ENCODE measurements around the gene LRMDA. TPM values are rescaled to one million over a fixed set of nuclear protein-coding genes. Genes with fewer than 3 reads are reported as not detected.

LRMDA gene
- total and polyA plus RNA-seq, 2 of the 8 experiments (the other 6 are each of a cell fraction or from before 2014, with no cell fraction given) = 0.86 to 2.8 TPM

GRCh38 chr10:76177936-76178335, 746.5 kb downstream of the LRMDA start:
- Histone ChIP-seq H3K4me1 (replicated peaks in 1 of 4; ENCODE audit: control insufficient read depth in 3 of 4, insufficient read depth in 4 of 4, low read length in 3 of 4) (peaks cover 0 to 5% (median 4%) of the 10 kb centered on the region in 4 experiments; a peak in 4 of 7 replicates), H4K5ac (ENCODE audit: insufficient read length, low read depth, low read length) (no peak overlapping the region), H3K4me2 (ENCODE audit: insufficient read depth in 1 of 2, low read depth in 2 of 2, low read length in 2 of 2) (no peak overlapping the region), H2BK5ac (ENCODE audit: low read depth, low read length) (no peak overlapping the region), H2BK120ac (replicated peaks; ENCODE audit: low read depth, low read length) (no peak overlapping the region), H3K56ac (replicated peaks; ENCODE audit: insufficient read length, low read depth, low read length) (no peak overlapping the region), H3K9ac (replicated peaks in 1 of 4; ENCODE audit: extremely low read depth in 1 of 4, low read depth in 3 of 4, low read length in 3 of 4) (no peak overlapping the region), H3K18ac (ENCODE audit: extremely low read depth, low read length) (0 out of 2 replicates have a peak overlapping the region, but pooled peaks have one; percentile 28), H4K8ac (ENCODE audit: extremely low read depth, insufficient read depth, low read length) (no peak overlapping the region), H3K79me1 (ENCODE audit: low read depth, low read length) (no peaks in the 10 kb centered on the region), H3K27me3 (replicated peaks in 1 of 4; ENCODE audit: control insufficient read depth in 3 of 4, extremely low read depth in 1 of 4, insufficient read depth in 3 of 4, low read length in 3 of 4) (no peaks in the 10 kb centered on the region), H4K91ac (replicated peaks; ENCODE audit: insufficient read length, low read length) (no peak overlapping the region), H3K4ac (replicated peaks; ENCODE audit: insufficient read length, low read depth, low read length) (no peak overlapping the region), H3K79me2 (ENCODE audit: control insufficient read depth in 1 of 2, insufficient read depth in 2 of 2, low read length in 2 of 2) (no peaks in the 10 kb centered on the region), H2BK20ac (ENCODE audit: low read length) (no peak overlapping the region), H3K23me2 (ENCODE audit: low read depth, low read length) (no peaks in the 10 kb centered on the region), H2BK12ac (ENCODE audit: low read depth, low read length) (0 out of 2 replicates have a peak overlapping the region, but pooled peaks have one; percentile 12), H3K9me3 (ENCODE audit: insufficient read depth in 2 of 2, low read depth in 1 of 2, low read length in 1 of 2) (no peaks in the 10 kb centered on the region), H3K36me3 (ENCODE audit: control insufficient read depth in 2 of 4, insufficient read depth in 4 of 4, low read length in 3 of 4) (no peaks in the 10 kb centered on the region), H2AFZ (ENCODE audit: low read length) (no peak overlapping the region), H3K27ac (ENCODE audit: low read depth, low read length) (no peak overlapping the region), H3K23ac (ENCODE audit: insufficient read length) (no peak overlapping the region), H4K20me1 (replicated peaks in 1 of 2; ENCODE audit: control insufficient read depth in 1 of 2, insufficient read depth in 2 of 2, low read length in 2 of 2) (no peaks in the 10 kb centered on the region), H3K14ac (ENCODE audit: insufficient read length) (no peak overlapping the region), H2AK5ac (ENCODE audit: low read depth, low read length) (no peak overlapping the region), H2BK15ac (ENCODE audit: low read length) (no peak overlapping the region), H3K4me3 (ENCODE audit: extremely low read depth in 1 of 4, insufficient read depth in 2 of 4, low read depth in 3 of 4, low read length in 4 of 4) (no peak overlapping the region)
- DNase-seq (ENCODE audit: low read depth in 1 of 2, low spot score in 2 of 2) = no peak
- WGBS, 2 experiments (ENCODE audit: extremely low coverage in 1 of 2, insufficient coverage in 1 of 2, insufficient read length in 1 of 2, insufficient replicate concordance in 2 of 2, low coverage in 1 of 2, low lambda C conversion rate in 2 of 2, missing lambda C conversion rate in 1 of 2) = 78% methylated on average over 2 of the region's 2 CpGs; no CpG with 5 or more reads in 1 of the 2 experiments
- no peak for FAIRE-seq
- ChIA-PET CTCF (ENCODE audit: partially characterized antibody) (interaction anchor here (0.6 to 1.3 kb wide), 4 partner anchors 14 to 297 kb away, joined by 3 to 4 read pairs (median 4); no protein-coding TSS in a partner anchor), POLR2A (ENCODE audit: partially characterized antibody) (no interaction called here)
- no peak for TF ChIP-seq ATF3 (IDR thresholded peaks at IDR 0.05; ENCODE audit: insufficient read depth, low read depth, low read length)
